HEK293 (cell line): ENCODE data around the gene CCND1.

Experiments used
- CTCF ChIP-seq: fragments of 450-650 bp; formaldehyde crosslinking; IDR thresholded peaks from 2 replicates; pipeline ENCODE4 v1.5.1; 2016; ENCODE audit warnings: missing biosample characterization, missing genetic modification characterization
- HOXD13 ChIP-seq: sonication (generic); formaldehyde crosslinking; IDR thresholded peaks from 2 replicates; pipeline ENCODE4 v1.8.0; 2022; ENCODE audit warnings: missing genetic modification reagents, borderline replicate concordance
- KLF10 ChIP-seq: fragments of 450-650 bp; IDR thresholded peaks from 2 replicates; pipeline ENCODE4 v1.5.1; 2018; ENCODE audit warnings: missing biosample characterization, mild to moderate bottlenecking, missing genetic modification characterization
- ZBTB1 ChIP-seq: fragments of 450-650 bp; formaldehyde crosslinking; IDR thresholded peaks from 2 replicates; pipeline ENCODE4 v1.5.1; 2016; ENCODE audit warnings: missing biosample characterization, missing genetic modification characterization
- ZBTB10 ChIP-seq: fragments of 450-650 bp; formaldehyde crosslinking; IDR thresholded peaks from 2 replicates; pipeline ENCODE4 v1.5.1; 2016; ENCODE audit warnings: missing biosample characterization, missing genetic modification characterization
- ZNF121 ChIP-seq: fragments of 450-650 bp; formaldehyde crosslinking; IDR thresholded peaks from 2 replicates; pipeline ENCODE4 v1.5.1; 2016; ENCODE audit warnings: missing biosample characterization, missing genetic modification characterization
- ZNF175 ChIP-seq: fragments of 450-650 bp; formaldehyde crosslinking; IDR thresholded peaks from 2 replicates; pipeline ENCODE4 v1.5.1; 2016; ENCODE audit warnings: missing biosample characterization, missing genetic modification characterization
- ZNF639 ChIP-seq: fragments of 450-650 bp; formaldehyde crosslinking; IDR thresholded peaks from 2 replicates; pipeline ENCODE4 v1.5.1; 2016; ENCODE audit warnings: missing biosample characterization, missing genetic modification characterization
- ZSCAN5A ChIP-seq: fragments of 450-650 bp; formaldehyde crosslinking; IDR thresholded peaks from 2 replicates; pipeline ENCODE4 v1.5.1; 2016; ENCODE audit warnings: missing biosample characterization, missing genetic modification characterization

GRCh38 chr11:69645801-69646492 lies 5.0 kb downstream of the CCND1 start:
- TF ChIP-seq ZSCAN5A (tag by site-specific recombination): no peak
- TF ChIP-seq CTCF: no peak
- TF ChIP-seq ZNF121 (tag by site-specific recombination): no peak
- no peak for TF ChIP-seq ZBTB1 (tag by site-specific recombination)
- no peak for TF ChIP-seq ZNF175
- TF ChIP-seq KLF10 (tag by site-specific recombination): no peak
- no peak for TF ChIP-seq ZBTB10
- no peak for TF ChIP-seq ZNF639 (tag by site-specific recombination)
- no peak for TF ChIP-seq HOXD13 (CRISPR knock-in tag)
